Pancreas (tissue), 10 donors: ENCODE measurements around the gene HDAC4. TPM values are rescaled to one million over a fixed set of nuclear protein-coding genes. Genes with fewer than 3 reads are reported as not detected.

Experiments used
- ATAC-seq, 4 donors: fragments of 200-7000 bp; cut with Tn5 transposase; one replicate each; pipeline versions ENCODE4 v1.8.0 to v1.9.1; 2020; ENCODE audit warnings: mild to moderate bottlenecking in 4 of 4, moderate library complexity in 4 of 4
- DNase-seq, 6 donors: peaks; one replicate each; pipeline ENCODE4 v3.0.0-alpha.2; 2020
- FAIRE-seq: peaks from 2 replicates; lab custom pipeline; 2012; peaks lifted over from hg19 to GRCh38; lab: Jason Lieb, UNC
- H3K27ac ChIP-seq, 4 donors: fragments of 200-600 bp; sonication (generic); 1 replicate in 3 of 4; 2 replicates in 1 of 4; pipeline versions ENCODE4 v1.5.0 to v1.8.0; 2020
- H3K27me3 ChIP-seq, 4 donors: fragments of 200-600 bp; one replicate each; pipeline ENCODE4 v1.8.0; 2021
- H3K36me3 ChIP-seq, 3 donors: fragments of 200-600 bp; sonication (generic) in 1 of 3; one replicate each; pipeline versions ENCODE4 v1.5.0 to v1.8.0; 2020 to 2021
- H3K4me1 ChIP-seq, 3 donors: fragments of 200-600 bp; one replicate each; pipeline ENCODE4 v1.8.0; 2021
- H3K4me3 ChIP-seq, 4 donors: fragments of 200-600 bp; sonication (generic) in 2 of 4; one replicate each; pipeline versions ENCODE4 v1.5.0 to v1.8.0; 2020 to 2021
- H3K9me3 ChIP-seq, 4 donors: fragments of 200-600 bp; one replicate each; pipeline ENCODE4 v1.8.0; 2021
- WGBS, 2 donors: extraction: QIAGEN DNeasy Blood & Tissue Kit; methylation state at CpG; one replicate each; pipeline ENCODE4 v1.1.7; 2013; 5-methylcytosine and 5-hydroxymethylcytosine counted together
- intact Hi-C, 3 donors: fragments of 100-400 bp; cut with DNase I; formaldehyde crosslinking; loops; one replicate each; pipeline versions ENCODE4 v1.11.1 to v1.14.2; 2022
- polyA plus RNA-seq, 2 donors: library from polyadenylated mRNA; stranded (reverse); fragments of 200-250 nt; gene quantifications; one replicate each; pipeline ENCODE4 v1.2.3, GENCODE V29; 2013
- total RNA-seq, 6 donors: library from RNA; stranded (reverse); fragmentation: NEBNext Ultra II Directional in 4 of 6; extraction: Animal tissue kit (Norgen Biotek cat#: 25700) in 4 of 6; gene quantifications; one replicate each; pipeline versions ENCODE4 v1.2.1 to v1.2.4, GENCODE V29; 2021 to 2023
- TF ChIP-seq, protein P1 (sequence below), 4 donors: fragments of 200-600 bp; sonication (generic) in 3 of 4; IDR thresholded peaks; one replicate each; pipeline versions ENCODE4 v1.5.0 to v1.8.0; 2021; ENCODE audit warnings: antibody characterized with exemption in 4 of 4
- donor health status: healthy with polysubstance abuse.
- donor health status: DM: no; HTN: no; CAD: no; lungs with moderate emphysema.
- donor health status: DM: no; HTN: no; CAD: no.
- donor health status: control.
- donor health status: control.
- donor health status: Bipolar disorder and iron deficiency.
- donor health status: DM: yes; HTN: yes; CAD: no.
- donor health status: DM: no; HTN: no; CAD: no.
- donor health status: DM: no; HTN: no; CAD: no.
- donor health status: DM: yes; HTN: yes; CAD: no.

Gene HDAC4
- total and polyA plus RNA-seq, 8 donors: 8.2 to 31.8 (median 16.6) TPM

DNA sequence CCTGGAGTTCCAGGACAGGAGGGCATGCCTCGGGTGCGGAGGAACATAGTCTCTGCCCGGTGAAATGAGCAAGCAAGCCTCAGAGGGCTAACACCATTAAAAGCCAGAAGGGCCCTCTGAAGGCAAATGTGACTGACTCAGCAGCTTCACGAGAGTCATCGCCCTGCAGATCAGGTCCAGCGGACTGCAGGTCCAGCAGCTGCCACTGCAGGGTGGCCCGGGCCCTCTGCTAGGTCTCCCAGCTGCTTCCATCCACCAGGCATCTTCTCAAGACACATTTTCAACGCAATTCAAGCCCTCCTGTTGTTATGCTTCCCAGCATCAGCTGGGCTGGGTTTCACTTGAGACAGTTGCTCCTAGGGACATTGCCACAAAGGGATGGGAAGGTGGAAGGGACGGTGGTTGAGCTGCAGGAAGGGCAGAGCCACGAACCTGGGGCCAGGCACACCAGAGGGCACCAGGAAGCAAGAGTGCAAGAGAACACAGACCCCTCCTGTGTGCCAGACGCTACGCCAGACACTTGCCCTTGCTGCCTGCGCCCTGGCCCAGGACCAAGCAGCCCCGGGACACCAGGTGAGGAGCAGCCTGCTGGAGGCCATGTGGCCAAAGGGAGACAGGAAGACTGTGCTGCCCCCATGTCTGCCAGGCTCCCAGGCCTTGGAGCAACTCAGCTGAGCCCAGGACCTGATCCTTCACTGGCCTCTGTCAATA is 173.0 kb downstream of the HDAC4 start:
- Histone ChIP-seq H3K9me3 (no peaks in the 10 kb centered on the region), H3K36me3 (no peaks in the 10 kb centered on the region), H3K4me1 (peaks cover 4 to 28% (median 21%) of the 10 kb centered on the region in 3 donors), H3K4me3 (no peak overlapping the region), H3K27ac (no peak overlapping the region), H3K27me3 (no peaks in the 10 kb centered on the region)
- 79 to 80% methylated on average over 13 to 14 of the region's 14 CpGs for WGBS, 2 donors
- intact Hi-C loops: no loop called here
- DNase-seq (peak in 1 of 6 donors; percentile 60), ATAC-seq (peak in 2 of 4 donors; percentile 28 to 49), FAIRE-seq (no peak)
- TF ChIP-seq, protein P1, sequence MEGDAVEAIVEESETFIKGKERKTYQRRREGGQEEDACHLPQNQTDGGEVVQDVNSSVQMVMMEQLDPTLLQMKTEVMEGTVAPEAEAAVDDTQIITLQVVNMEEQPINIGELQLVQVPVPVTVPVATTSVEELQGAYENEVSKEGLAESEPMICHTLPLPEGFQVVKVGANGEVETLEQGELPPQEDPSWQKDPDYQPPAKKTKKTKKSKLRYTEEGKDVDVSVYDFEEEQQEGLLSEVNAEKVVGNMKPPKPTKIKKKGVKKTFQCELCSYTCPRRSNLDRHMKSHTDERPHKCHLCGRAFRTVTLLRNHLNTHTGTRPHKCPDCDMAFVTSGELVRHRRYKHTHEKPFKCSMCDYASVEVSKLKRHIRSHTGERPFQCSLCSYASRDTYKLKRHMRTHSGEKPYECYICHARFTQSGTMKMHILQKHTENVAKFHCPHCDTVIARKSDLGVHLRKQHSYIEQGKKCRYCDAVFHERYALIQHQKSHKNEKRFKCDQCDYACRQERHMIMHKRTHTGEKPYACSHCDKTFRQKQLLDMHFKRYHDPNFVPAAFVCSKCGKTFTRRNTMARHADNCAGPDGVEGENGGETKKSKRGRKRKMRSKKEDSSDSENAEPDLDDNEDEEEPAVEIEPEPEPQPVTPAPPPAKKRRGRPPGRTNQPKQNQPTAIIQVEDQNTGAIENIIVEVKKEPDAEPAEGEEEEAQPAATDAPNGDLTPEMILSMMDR (IDR thresholded peaks at IDR 0.05): no peak

- no peak for ATAC-seq
- FAIRE-seq: no peak
Observed at GRCh38 chr2:239226677-239227581, 173.9 kb downstream of the HDAC4 start.

DNA sequence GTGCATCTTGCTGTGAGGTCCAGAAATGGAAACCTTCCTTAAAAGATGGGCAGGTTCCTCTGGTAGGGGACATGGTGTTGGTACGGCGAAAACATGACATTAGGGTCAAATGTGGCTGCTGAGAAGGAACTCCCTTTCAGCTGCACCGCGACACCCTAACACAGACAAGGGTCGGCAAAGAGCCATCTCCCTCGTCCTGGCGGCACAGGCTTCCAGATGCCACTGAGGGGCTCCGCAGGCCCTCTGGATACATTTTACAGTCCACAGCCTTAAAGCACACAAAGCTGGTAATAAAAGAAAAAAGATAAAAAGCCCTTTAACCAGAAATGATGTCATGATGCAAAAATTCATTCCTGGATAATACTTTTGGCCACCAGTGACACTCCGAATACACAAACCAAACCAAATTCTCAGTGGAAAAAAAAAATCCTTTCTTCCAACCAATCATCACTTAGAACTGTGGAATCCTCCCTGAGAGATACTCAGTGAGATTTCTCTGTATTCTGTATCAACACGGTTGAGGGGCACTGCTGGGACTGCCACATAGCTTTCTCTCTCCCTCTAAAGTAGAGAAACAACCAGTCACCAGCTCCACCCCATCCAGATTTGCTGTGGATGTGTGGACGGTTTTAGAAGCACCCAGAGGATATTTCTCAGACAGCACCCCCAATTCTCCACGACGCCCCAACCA is 174.8 kb downstream of the HDAC4 start:
- ATAC-seq (no peak), DNase-seq (peak in 1 of 6 donors; percentile 15), FAIRE-seq (no peak)
- WGBS, 2 donors: 77 to 82% methylated on average over 13 of the region's 13 CpGs
- TF ChIP-seq, protein P1 (IDR thresholded peaks at IDR 0.05): no peak
- intact Hi-C loops: no loop called here
- Histone ChIP-seq H3K9me3 (no peaks in the 10 kb centered on the region), H3K4me1 (peaks cover 17 to 46% (median 30%) of the 10 kb centered on the region in 3 donors), H3K36me3 (no peaks in the 10 kb centered on the region), H3K27ac (peak overlapping the region; percentile 7 to 48 (median 20)), H3K4me3 (no peak overlapping the region), H3K27me3 (no peaks in the 10 kb centered on the region)

More at GRCh38 chr2:239226677-239227581, 173.9 kb downstream of the HDAC4 start:
- DNase-seq: peak in 1 of 6 donors; percentile 61
- TF ChIP-seq, protein P1 (IDR thresholded peaks at IDR 0.05): no peak
- Histone ChIP-seq H3K27ac (peak overlapping the region in 1 of 4 donors; percentile 48), H3K4me3 (no peak overlapping the region), H3K9me3 (no peaks in the 10 kb centered on the region), H3K36me3 (no peaks in the 10 kb centered on the region), H3K27me3 (no peaks in the 10 kb centered on the region), H3K4me1 (peaks cover 13 to 37% (median 29%) of the 10 kb centered on the region in 3 donors)
- 84 to 85% methylated on average over 17 of the region's 17 CpGs for WGBS, 2 donors
- intact Hi-C loops: no loop called here

DNA sequence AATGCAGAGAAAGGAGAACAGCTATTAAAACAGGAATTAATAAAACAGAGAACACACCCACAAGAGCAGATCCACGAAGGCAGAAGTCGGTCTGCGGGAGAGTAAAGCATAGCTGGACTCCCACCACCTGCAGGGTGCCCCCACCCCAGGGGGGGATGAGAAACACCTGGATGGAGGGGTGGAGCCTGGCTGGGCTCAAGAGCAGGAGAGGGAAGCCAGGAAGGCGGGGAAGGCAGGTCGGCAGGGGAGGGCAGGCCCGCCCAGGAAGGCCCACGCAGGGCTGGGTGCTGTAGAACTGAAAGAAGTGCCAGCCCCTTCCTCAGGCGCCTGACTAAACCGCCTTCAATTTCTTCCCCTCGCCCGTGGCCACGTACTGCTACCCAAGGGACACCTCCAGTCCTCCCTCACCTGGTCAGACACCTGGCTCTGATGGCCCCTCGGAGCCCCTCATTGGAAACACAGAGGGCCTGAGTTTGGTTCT is 175.4 kb downstream of the HDAC4 start:
- H3K27me3 ChIP-seq: no peaks in the 10 kb centered on the region
- H3K36me3 ChIP-seq: no peaks in the 10 kb centered on the region
- H3K4me1 ChIP-seq: peaks cover 17 to 46% (median 30%) of the 10 kb centered on the region in 3 donors
- no peak for ATAC-seq
- intact Hi-C loops: no loop called here
- no peak overlapping the region for H3K4me3 ChIP-seq
- TF ChIP-seq, protein P1 (IDR thresholded peaks at IDR 0.05): no peak
- DNase-seq: peak in 1 of 6 donors; percentile 54
- H3K9me3 ChIP-seq: no peaks in the 10 kb centered on the region
- FAIRE-seq: no peak
- 68 to 81% methylated on average over 13 of the region's 13 CpGs for WGBS, 2 donors
- peak overlapping the region; percentile 7 to 48 (median 20) for H3K27ac ChIP-seq
